GM12891 (cell line): Measurements from ENCODE around the gene UBE2J2.

Experiments used
- PAX5 ChIP-seq: IDR thresholded peaks from 2 replicates; pipeline ENCODE4 v1.6.1; 2011; ENCODE audit warnings: low read length, moderate library complexity, mild to moderate bottlenecking; ENCODE audit not compliant: insufficient read depth, severe bottlenecking
- POLR2A ChIP-seq: IDR thresholded peaks from 2 replicates; pipeline ENCODE4 v1.6.1; 2011; ENCODE audit warnings: low read depth, low read length, control low read depth
- POLR2AphosphoS5 ChIP-seq: IDR thresholded peaks from 2 replicates; pipeline ENCODE4 v1.6.1; 2011; ENCODE audit warnings: low read depth, low read length, control low read depth
- POU2F2 ChIP-seq: IDR thresholded peaks from 2 replicates; pipeline ENCODE4 v1.6.1; 2011; ENCODE audit warnings: low read depth, mild to moderate bottlenecking, control low read depth, low read length, moderate library complexity
- SPI1 ChIP-seq: IDR thresholded peaks from 2 replicates; pipeline ENCODE4 v1.6.1; 2011; ENCODE audit warnings: low read depth, low read length, control low read depth
- TAF1 ChIP-seq: IDR thresholded peaks from 2 replicates; pipeline ENCODE4 v1.6.1; 2011; ENCODE audit warnings: low read depth, low read length, control low read depth

- no peak for TF ChIP-seq POLR2A
- TF ChIP-seq POU2F2 = no peak
- no peak for TF ChIP-seq POLR2AphosphoS5
- no peak for TF ChIP-seq TAF1
- TF ChIP-seq SPI1 = no peak
- no peak for TF ChIP-seq PAX5
Observed at GRCh38 chr1:1306661-1307260, 33.1 kb upstream of the UBE2J2 start.
